SK-N-MC (cell line): ENCODE data around the gene ORC3.

ENCODE experiments used
- EZH2 ChIP-seq: fragments of 200-600 bp; sonication (generic); IDR thresholded peaks from one replicate; pipeline ENCODE4 v1.6.1; 2017; ENCODE audit warnings: antibody characterized with exemption
- FOXP2 ChIP-seq: optimal IDR thresholded peaks from 2 replicates; pipeline ENCODE3; 2011; ENCODE audit warnings: mild to moderate bottlenecking, moderate library complexity; ENCODE audit not compliant: insufficient read depth; ENCODE audit errors: extremely low read length, control extremely low read depth
- POLR2AphosphoS5 ChIP-seq: IDR thresholded peaks from 2 replicates; pipeline ENCODE4 v1.6.1; 2012; ENCODE audit warnings: mild to moderate bottlenecking, low read depth, low read length, borderline replicate concordance

- TF ChIP-seq EZH2 = no peak
- TF ChIP-seq POLR2AphosphoS5 = no peak
- no peak for TF ChIP-seq FOXP2
Measured at GRCh38 chr6:87637106-87637505, 47.2 kb downstream of the ORC3 start.
